Fibroblast of skin of right biceps (primary cell): ENCODE data around the gene CHTF18.
"Not testable (repeated sequence)": the region's sequence is repeated elsewhere in the genome, so short reads cannot be mapped to it uniquely, and the experiment has no call there.

ENCODE experiments used
- DNase-seq: peaks from one replicate; pipeline ENCODE4 v3.0.0-alpha.2; 2013

Gene CHTF18

GRCh38 chr16:832652-833336 lies 44.4 kb downstream of the CHTF18 start:
- no peak for DNase-seq

GRCh38 chr16:833411-833810 lies 45.0 kb downstream of the CHTF18 start:
- no peak for DNase-seq

GRCh38 chr16:835373-835772 lies 47.0 kb downstream of the CHTF18 start:
- no peak for DNase-seq

GRCh38 chr16:836221-836620 lies 47.8 kb downstream of the CHTF18 start:
- no peak for DNase-seq

- not testable (repeated sequence) for DNase-seq
Measured at GRCh38 chr16:836822-837221, 48.4 kb downstream of the CHTF18 start.

GRCh38 chr16:838741-839140 lies 50.3 kb downstream of the CHTF18 start:
- DNase-seq, result no peak

GRCh38 chr16:839643-840408 lies 51.4 kb downstream of the CHTF18 start:
- DNase-seq, result no peak

- DNase-seq, result no peak
Measured at GRCh38 chr16:840561-841454, 52.4 kb downstream of the CHTF18 start.

- DNase-seq, result no peak
Measured at GRCh38 chr16:841455-842060, 53.1 kb downstream of the CHTF18 start.

- DNase-seq, result no peak
Measured at GRCh38 chr16:842061-842476, 53.6 kb downstream of the CHTF18 start.

GRCh38 chr16:842711-843560 lies 54.5 kb downstream of the CHTF18 start:
- no peak for DNase-seq

GRCh38 chr16:843771-844170 lies 55.4 kb downstream of the CHTF18 start:
- no peak for DNase-seq

- no peak for DNase-seq
Measured at GRCh38 chr16:844638-845350, 56.4 kb downstream of the CHTF18 start.

- DNase-seq, result no peak
Measured at GRCh38 chr16:845351-845745, 56.9 kb downstream of the CHTF18 start.

GRCh38 chr16:847151-847550 lies 58.7 kb downstream of the CHTF18 start:
- no peak for DNase-seq
